SW 1271 (cell line): ENCODE data around the gene LANCL2.
A peak's percentile ranks its signal among the peaks of the same experiment; 100 is the strongest.
"Not testable (repeated sequence)": the region's sequence is repeated elsewhere in the genome, so short reads cannot be mapped to it uniquely, and the experiment has no call there.

ENCODE experiments used
- DNase-seq, 2 experiments: peaks; one replicate each; lab custom pipeline; 2025; lab: John Stamatoyannopoulos, UW

The LANCL2 gene

DNA sequence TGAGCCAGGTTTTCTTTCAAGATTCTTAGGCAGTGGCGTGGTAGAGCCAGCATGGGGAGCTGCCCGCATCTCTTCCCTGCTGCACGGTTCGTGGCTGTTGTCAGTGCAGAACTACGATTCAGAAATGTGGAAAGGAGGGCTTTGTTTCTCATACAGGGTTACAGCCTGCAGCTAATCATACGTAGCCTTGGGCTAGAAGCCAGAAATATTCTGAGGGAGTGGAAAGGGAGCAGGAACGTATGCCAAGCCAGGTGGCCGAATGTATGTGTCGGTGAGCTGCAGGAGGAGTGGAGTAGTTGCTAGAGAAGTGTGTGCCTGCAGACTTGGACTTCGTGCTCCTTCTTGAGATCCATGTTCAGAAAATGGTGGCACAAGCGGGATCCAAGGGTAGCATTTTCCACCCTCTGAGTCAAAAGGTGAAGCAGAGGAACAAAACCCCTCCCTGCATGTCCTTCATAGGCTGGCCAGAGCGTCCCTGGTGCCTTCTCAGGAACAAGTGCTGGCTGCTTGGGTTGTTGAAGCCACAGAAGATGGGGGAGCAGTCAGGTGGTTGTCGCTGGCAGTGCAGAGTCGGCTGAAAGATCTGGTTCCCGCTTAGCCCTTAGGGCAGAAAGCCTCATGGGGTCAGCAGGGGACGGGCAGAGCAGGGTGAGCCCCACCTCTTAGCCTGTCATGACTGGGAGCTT is 40.9 kb downstream of the LANCL2 start:
- DNase-seq: no peak

DNA sequence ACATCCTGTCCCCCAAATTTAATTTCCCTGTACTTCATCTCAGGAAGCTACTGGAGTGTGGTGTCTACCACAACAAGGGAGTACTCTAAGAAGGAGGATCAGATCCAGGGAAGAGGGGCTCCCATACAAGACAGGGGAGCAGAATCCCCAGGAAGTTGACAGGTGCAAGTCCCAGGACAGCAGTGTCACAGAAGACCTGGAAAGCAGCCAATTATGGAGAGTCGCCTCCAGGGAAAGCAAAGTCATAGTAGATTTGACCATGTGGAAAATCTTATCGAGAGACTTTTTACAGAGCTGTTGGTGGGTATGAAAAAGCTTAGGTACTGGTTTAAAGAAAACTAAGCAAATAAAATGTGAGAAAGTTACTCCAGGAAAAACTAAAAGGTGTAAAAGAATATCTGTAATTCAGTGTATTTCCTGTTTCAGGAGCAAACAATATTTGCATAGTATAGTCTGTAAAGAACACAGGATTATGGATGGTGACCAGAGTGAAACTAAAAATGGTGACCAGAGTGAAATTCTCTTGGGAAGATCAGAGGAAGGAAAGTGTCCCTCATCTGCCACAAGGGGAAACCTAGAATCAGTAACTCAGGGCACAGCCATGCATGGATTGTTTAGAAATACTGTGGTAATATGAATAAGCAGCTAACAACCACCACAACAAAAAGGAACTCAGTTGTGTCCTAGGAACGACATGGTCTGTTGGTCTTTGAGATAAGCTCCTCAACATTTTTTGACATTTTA is 44.5 kb downstream of the LANCL2 start:
- DNase-seq: peak in 1 of 2 experiments; percentile 5

DNA sequence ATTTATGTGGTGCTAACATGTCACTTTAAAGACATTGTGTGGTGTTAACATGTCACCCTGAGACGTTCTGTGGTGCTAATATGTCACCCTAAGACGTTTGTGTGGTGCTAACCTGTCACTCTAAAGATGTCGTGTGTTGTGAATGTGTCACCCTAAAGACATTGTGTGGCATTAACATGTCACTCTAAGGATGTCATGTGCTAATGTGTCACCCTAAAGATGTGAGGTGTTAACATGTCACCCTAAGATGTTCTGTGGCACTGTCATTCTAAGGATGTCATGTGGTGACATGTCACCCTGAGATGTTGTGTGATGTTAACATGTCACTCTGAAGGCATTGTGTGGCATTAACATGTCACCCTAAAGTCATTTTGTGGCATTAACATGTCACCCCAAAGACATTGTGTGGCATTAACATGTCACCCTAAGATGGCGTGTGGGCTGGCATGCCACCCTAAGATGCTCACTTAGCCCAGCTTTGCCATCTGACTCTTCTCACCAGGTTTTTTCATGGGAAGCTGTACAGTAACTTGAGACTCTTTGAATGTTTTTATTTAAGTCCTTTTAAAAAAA is 45.6 kb downstream of the LANCL2 start:
- no peak for DNase-seq

DNA sequence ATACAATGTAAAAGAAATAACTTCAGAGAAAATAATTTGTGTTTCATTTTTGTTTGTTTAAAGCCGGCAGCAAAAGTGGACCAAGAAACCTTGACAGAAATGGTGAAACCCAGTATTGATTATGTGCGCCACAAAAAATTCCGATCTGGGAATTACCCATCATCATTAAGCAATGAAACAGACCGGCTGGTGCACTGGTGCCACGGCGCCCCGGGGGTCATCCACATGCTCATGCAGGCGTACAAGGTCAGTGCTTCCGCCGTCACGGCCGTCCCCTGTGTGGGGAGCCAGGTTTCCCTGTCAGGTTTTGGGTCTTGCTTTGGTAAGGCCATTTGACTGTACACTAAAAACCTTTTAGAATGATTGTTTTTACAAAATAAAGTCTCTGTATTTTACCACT is 46.7 kb downstream of the LANCL2 start:
- DNase-seq: no peak

DNA sequence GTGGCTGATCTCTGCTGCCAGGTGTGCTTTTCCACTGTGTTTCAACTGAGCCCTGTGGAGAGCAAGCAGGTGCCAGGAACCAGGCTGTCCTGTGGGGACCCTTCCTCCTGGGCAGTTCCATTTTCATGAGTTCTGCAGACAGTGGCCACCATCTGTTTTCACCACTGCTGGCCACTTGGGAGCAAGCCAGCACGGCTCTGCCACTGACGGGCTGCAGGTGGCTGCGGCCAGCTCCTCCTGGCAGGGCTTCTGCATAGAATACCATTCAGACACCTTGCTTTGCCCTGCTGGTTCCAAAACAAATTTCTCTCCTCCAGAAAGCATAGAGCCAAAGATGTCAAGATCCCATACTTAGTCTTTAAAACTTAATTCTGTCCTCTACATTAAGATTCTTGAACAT is 48.3 kb downstream of the LANCL2 start:
- no peak for DNase-seq

DNA sequence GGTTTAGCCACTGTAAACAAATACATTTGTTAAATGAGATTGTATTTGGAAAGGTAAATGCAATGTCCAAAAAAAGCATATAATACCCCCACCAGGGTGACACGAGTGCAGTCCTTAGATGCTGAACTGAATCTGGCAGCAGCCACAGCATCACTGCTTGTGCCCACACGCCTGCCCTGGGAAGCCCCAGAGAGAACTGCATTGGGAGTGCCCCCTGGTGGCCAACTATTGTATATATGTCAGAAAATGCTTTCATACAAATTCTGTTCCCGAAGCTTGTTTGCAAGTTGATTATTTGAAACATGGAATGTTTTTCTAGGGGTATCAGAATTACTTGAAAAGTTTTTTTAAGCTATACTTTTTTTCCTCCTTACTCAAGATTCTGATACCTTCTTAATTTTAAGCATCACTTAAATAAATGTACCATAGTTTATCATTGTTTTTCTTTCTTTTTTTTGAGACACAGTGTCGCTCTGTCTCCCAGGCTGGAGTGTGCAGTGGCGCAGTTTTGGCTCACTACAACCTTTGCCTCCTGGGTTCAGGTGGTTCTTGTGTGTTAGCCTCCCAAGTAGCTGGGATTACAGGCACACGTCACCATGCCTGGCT is 50.1 kb downstream of the LANCL2 start:
- DNase-seq: peak; percentile 28 to 71

DNA sequence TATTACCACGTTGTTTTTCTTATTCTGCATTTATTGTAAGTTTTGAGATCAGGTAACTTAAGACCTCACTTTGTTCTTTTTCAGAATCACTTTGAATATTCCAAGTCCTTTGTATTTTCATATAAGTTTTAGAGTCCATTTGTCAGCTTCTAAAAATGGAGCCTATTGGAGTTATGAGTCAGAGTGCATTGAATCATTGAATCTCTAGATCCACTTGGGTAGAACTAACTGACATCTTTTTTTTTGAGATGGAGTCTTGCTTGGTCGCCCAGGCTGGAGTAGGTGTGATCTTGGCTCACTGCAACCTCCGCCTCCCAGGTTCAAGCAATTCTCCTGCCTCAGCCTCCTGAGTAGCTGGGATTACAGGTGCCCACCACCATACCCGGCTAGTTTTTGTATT is 52.3 kb downstream of the LANCL2 start:
- not testable (repeated sequence) for DNase-seq

DNA sequence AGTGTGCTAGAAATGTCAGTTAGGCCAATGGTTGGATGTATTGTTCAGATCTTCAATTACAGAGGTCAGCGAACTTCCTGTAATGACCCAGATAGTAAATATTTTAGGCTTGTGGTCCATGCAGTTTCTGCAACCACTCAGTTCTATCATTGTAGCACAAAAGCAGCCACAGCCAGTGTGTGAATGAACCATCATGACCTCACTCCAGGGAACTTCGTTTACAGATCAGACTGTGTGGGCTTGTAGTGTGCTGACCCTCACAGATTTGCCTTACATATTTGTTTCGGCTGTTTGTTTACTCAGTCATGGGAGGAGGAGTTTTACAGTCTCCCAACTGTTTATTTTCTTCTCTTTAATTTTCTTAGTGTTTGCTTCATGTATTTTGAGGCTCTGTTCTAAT is 55.4 kb downstream of the LANCL2 start:
- DNase-seq: no peak

DNA sequence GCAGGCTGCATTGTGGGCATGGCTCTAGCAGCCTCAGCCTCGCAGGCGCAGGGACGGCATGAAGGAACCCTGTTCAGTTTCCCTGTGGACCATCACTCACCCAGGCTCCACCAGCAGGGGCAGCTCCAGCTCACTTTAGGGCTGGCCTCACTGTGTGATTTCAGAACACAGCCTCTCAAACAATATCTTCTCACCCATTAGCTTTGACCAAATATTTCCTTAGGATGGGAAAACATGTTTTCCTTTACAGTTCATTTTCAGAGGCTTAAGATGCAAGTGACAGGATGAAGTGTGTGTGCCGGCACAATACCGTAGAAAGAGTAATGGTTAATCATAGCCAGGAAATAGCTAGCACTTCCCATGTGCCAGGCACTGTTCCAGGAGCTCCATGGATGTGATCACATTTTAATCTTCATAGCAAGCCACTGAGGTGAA is 58.2 kb downstream of the LANCL2 start:
- no peak for DNase-seq

DNA sequence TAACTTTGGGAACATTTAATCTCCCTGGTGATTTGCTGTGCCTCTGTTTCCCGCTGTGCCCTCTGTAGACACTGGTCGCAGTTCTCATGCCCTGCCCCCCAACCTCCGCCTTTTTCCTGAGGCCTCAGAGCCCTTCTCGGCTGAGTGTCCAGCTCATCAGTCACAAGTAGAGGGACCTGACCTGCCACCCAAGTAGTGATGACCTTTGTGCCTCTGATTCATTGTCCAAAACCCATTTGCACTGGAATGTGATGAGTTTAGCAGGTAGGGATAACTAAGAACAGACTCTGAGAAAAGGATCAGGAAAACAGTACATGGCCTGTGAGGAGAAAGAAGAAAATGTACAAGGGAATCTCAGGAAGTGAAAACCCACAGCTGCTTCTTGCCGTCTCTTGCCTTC is 58.8 kb downstream of the LANCL2 start:
- DNase-seq: no peak

DNA sequence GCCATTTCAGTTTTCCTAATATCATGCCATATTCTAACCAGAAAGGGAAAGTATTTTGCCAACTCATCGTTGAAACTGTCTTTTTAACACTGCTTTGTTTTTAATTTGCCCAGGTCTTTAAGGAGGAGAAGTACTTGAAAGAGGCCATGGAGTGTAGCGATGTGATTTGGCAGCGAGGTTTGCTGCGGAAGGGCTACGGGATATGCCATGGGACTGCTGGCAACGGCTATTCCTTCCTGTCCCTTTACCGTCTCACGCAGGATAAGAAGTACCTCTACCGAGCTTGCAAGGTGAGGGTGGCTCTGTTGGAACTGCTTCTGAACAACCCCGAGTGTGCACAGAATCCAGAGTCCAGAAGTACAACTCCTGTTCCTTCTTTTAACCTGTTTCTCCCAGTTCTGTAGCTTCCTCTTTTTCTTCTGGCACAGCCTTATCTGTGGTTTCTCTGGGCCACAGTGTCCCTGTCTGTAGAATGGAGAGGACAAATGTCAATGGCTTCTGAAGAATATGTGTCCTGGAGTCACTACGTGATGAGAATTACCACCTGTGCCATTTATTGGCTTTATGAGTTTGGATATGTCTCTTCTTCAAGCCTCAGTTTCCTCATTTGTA is 60.1 kb downstream of the LANCL2 start:
- DNase-seq: no peak

DNA sequence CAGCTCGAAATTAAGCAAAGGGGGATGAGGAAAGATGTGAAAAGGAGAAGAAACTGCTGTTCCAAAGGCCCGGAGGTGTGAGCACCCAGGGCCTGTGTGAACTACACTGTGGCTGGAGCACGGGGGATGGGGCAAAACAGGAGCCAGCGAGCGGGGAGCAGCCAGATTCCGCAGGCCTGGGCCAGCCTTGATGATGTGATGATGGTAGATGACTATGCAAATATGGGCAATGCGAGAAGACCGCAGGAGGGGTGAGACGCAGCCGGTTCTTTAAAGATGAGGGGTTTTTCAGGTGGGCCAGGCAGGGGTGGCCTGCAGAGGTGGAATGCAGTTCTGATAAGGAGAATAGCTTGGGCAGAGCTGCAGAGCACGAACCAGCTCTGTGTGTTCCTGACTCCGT is 61.5 kb downstream of the LANCL2 start:
- DNase-seq: no peak

DNA sequence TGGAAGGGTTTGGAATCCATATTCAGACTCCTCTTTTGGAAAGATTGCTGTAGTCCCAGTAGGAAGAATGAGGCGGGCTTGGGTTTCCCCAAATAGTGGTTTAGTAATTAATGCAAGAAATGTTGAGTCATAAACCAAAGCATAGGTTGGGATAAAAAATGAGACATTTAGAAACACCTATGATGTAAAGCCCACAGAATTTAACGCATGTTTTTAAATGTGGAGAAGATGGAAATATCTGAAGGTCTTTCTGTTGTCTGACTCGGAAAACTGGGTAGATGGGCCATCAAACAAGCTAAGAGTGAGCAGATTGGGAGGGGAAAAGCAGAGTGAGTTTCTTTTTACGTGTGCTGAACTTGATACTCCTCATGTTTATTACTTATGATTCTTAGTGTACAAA is 62.2 kb downstream of the LANCL2 start:
- DNase-seq: no peak

DNA sequence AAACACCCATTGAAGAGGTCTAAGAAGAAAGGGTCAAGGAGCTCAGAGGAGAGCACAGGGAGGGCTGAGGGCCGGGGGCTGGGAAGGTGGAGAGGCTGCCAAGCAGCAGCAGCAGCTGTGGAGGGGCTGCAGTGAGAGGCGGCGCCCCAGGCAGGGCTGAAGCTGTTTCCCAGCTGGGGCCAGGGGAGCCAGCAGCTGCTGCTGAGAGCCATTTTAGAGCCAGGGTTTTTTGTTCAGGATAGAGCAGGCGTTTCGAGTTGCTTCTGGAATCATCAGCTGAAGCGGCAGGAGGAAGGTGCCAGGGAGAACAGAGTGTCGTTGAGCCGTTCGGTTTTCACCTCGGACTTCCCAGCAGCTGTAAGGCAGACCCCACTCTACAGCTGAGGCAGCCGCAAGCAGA is 62.7 kb downstream of the LANCL2 start:
- no peak for DNase-seq

DNA sequence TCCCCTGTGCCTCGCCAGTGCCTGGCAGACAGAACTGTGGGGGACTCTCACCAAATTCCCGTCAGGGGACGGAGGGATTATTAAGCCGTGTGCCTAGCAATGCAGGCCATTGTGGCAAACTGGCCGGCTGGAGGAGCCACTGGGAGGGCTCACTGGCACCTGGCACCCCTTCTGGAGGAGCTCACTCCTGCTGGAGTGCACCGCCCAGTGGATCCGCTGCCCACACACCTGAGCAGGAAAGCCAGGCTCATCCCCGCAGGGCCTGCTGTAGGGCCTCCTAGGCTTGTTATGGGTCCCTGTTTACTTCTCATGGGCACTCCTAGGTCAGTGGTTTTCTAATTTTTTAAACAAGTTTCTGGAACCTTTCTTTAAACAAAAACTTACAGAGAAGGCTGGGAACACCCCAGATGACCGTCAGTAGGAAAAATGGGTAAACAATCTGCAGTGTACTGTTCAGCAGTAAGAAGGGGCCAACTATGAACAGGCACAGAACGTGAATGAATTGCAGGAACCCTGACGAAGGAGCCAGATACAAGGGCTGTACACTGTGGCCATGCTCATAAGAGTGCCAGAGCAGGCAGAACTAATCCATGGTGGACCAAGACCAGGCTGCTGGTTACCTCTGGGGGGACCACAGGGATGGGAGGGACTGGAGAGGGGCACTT is 64.8 kb downstream of the LANCL2 start:
- DNase-seq: no peak

DNA sequence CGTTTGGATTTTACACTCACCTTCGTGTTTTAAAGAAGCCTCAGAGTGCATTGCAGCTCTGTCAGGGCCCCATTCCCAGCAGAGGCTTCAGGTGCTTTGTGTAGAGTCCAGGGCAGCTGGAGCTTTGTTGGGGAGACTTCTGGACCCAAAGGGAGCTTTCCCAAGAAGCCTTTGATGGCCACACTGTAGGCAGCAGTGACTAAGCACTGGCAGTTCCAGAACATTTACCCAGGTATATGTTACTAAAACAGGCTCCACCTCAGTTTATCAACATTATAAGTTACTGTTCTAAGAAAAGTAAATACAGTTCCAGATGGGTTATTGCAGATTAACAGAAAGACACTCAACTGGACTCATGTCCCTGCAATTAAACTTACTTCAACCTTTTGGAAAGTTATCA is 66.8 kb downstream of the LANCL2 start:
- DNase-seq: no peak

DNA sequence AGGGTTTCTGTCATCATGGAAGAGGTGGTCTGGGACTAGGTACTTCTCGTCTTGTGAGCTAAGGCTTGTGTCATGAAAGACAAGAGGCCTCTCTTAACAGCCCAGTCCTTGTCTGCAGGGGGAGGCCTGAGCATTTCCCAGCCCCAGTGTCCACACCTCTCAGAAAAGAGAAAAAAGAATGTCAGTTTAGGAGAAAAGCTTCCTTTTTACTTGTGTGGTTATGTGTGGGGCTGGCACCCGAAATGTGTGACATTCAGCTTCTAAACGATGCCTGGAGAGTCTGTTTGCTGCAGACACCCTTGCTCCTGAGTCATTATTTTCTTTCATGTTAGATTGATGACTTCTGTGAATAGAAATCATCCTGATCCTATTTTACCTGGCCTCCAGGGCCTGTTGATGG is 67.4 kb downstream of the LANCL2 start:
- DNase-seq: no peak

DNA sequence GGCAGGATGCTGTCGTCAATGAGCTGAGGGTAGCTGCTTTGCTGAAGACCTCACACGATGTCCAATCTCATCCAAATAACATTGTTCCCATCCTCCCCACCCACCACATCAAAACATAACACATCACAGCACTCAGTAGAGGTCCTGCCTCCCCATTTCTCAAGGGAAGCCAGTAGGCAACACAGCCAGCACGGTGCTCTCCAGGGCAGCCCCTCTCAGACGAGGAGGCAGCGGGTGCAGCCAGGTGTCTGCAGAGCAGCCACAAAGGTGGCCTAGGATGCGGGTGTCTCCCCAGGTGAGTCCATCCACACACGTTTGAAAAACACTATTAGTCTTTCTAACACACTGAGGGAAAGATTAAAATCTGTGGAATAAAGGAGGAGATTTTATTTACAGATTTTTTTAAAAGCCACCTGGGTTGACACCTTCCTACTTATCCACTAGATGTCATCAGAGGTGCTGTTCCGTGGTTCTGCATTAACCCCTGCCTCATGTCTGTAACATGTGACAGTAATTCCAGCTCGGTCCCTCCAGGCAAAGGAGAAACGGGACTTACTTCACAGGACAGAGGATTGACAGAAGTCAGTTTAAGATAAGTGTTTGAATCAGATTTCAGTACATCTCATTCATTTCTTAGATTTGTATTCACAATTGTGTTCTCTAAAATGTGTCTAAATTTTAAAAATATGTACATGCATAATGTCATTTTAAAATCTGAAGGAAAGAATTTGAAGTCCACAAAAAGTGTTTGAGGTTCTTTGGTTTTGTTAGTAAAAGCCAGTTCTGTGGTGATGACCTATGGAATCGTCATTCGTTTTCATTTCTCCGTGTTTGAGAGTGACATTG is 68.0 kb downstream of the LANCL2 start:
- peak in 1 of 2 experiments; percentile 50 for DNase-seq

DNA sequence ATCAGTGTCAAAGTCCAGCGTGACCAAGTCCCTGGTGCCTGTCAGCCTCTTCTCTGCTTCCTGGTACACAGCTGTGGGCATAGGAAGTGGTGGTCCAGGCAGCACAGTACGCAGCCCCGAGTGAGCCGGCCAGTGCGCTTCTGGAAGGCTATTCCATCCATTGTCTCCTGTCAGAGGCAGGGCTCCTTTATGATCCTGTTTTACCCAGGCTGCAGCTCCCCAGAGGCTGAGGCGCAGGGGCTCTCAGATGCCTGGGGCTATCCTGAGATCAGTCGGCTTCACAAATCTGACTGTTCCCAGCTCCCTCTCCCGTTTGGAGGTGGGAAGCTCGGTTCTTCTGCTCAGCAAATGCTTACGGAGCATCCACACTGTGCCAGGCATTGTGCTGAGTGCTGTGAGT is 70.3 kb downstream of the LANCL2 start:
- DNase-seq: no peak

DNA sequence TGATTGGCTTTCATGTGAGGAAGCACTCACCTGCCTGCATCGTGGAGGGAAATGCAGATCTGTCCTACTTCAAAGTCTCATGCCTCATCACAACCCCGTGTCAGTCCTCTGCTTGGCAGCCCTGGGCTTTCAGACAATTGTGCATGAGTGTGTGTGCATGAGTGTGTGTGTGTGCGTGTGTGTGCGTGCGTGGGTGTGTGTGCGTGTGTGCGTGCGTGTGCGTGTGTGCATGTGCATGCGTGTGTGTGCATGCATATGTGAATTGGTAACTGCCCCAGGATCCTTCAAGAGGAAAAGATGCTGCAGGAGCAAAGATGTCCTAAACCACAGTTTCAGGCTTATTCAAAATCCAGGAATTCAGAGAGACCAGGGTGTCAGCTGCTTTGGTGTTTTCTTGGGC is 71.3 kb downstream of the LANCL2 start:
- no peak for DNase-seq

DNA sequence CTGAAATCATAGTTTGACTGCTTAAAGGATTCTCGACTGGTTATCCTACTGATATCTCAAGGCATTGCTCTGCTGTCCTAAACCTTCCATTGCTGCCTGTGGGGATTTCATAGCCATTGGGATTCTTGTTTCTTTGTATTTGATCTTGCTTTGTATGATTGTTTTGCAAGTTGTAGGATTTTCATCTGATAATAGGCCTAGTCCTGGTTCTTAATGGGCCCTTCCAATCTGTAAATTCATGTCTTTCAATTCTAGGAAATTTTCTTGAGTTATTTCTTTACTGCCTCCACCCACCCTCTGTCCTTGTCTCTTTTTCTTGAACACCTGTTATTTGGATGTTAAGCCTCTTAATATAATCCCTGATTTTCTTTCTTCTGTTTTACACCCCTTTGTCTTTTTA is 72.2 kb downstream of the LANCL2 start:
- no peak for DNase-seq
